ENCODE data around the gene RSAD2.

RSAD2 gene

GRCh38 chr2:6908291-6908690 lies 30.7 kb downstream of the RSAD2 start:
- no peak for DNase-seq

- DNase-seq: no peak
Measured at GRCh38 chr2:6909431-6910385, 32.1 kb downstream of the RSAD2 start.

DNA sequence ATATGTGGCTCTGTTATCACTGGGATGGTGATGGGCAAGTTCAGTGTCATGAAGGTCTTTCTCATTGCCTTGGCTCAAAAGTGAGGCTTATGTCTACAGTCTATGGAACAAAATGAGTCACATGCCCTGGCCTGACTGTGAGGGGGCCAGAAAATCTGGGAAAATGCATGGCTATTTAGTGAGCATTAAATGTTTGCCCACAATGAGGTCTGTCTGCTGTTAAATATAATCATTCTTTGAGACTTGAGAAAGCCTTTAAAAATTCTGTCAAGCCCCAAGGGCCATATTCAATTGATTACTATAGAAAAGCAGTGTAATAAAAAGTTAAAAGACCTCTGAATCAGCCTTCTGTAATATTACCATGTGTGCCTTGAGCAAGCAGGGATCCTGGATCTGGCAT lies 34.1 kb downstream of the RSAD2 start:
- no peak for DNase-seq

DNA sequence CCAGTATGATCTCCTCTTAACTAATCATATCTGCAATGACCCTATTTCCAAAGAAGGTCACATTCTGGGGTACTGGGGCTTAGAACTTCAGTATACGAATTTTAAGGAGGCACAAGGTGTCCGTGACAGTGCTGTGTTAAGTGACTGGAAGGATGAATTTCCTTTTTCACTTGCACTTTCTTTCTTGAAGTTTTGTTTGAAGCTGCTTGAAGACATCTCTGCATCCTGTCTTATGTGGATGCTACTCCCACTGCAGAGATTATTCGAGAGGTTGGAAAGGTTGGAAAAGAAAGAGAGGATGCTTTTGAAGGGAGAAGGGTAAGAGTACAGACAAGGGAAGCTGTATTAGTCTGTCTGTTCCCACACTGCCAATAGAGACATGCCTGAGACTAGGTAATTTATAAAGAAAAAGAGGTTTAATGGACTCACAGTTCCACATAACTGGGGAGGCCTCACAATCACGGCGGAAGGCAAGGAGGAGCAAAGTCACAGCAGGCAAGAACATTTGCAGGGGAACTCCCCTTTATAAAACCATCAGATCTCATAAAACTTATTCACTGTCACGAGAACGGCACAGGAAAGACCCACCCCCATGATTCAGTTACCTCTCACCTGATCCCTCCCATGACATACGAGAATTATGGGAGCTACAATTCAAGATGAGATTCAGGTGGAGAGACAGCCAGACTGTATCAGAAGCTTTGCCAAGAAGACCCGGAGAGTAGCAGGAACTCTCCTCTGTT lies 36.0 kb downstream of the RSAD2 start:
- DNase-seq: no peak

DNA sequence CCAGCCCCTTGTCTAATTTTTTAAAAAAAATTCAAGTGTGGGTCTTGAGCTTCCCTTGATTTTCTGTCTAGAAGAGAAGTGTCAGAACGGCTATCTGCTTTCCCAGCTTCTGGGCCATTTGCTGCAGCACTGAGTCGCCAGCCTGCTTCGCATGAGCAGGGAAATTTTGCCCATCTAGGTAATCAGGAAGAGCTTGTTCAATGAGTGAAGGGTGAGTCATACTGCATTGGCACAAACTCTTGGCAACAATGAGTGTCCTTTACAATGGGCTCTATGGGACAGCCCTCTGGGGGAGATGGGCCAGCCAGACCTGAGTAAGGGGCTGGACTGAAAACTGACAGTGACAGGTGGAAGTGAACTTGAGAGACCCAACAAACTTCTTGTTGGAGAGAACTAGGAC lies 37.3 kb downstream of the RSAD2 start:
- DNase-seq: no peak

GRCh38 chr2:6915399-6915798 lies 37.8 kb downstream of the RSAD2 start:
- no peak for DNase-seq

GRCh38 chr2:6916224-6916623 lies 38.6 kb downstream of the RSAD2 start:
- DNase-seq: no peak

DNA sequence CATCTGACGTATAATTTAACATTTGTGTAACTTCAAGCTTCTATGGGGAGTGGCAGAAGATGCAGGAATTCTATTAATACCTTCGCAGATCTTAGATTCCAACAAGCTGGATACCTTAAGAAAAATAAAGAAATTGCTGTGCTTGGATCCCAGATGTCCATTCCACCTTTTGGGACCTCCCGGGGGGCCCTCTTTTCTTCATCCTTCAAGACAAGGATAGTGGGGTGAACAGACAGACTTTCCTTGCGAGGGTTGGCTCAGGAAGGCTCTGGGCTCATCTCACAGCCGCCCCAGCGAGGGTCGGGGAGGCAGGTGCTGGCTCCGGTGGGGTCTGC lies 39.1 kb downstream of the RSAD2 start:
- DNase-seq: no peak

DNA sequence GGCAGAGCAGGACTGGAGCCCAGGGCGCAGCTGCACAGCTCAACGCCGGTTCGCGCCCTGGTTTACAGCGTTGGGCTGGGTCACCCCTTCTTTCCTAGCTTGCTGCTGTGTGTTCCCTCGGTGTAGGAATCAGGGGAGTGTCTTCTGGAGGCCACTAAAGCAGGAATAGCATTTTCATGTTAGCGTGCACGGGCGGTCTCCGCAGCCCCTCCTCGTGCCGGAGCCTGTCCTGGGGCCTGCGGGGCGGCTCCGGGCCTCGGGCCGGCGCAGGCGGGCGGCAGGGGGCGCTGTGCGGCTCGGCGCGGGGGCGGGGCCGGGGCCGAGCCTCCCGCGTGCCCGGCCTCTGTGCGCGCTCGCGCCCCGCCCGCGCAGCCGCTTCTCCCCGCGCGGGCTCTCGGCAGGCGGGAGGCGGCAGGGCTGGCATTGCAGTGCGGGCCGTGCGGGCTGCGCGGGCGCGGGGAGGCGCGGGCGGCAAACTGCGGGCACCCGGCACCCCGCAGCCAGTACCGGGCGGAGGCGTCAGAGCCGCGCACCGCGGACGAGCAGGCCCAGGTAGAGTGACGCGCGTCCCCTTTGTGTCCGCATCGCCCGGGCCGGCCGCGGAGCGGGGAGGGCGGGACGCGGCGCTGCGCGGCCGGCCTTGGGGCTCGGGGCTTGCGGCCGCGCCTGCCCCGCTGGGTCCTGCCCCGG lies 39.6 kb downstream of the RSAD2 start, which contains the start of gene RNF144A:
TSS of gene RNF144A (plus strand) at position 342 of the 690 bp plus-strand sequence. CDS start 79,515 bp downstream, outside the sequence.
- peak; percentile 43 for DNase-seq

DNA sequence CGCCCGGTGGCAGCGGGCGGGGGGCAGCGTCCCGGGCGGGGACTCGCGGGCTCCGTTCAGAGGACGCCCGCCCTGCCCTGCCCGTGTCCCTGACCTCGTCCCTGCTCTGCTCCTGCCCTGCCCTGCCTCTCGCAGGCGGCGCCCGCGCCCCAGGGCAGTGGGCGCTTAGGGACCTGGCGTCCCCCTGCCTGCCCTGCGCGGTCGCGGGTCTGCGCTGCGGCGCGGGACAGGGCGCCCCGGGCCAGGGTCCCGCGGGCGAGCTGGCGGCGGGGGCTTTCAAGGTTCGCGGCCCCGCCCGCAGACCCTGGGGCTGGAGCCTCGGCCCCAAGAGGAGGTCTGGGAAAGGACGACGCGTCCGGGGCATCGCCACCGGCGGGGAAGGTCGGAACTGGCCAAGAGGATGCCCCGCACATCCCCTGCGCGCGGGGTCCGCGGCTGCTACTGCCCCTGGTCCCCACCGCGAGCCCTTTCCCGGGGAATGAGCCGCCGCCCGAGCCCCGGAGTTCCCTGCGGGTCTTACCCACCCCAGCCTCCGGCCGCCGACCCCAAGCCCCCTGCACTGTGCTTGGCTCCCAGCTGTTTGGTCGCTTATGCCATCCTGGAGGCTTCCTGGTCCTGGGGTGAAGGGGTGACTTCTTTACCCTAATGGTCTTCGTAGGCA lies 40.3 kb downstream of the RSAD2 start:
- no peak for DNase-seq

- DNase-seq: no peak
Measured at GRCh38 chr2:6919901-6920742, 42.5 kb downstream of the RSAD2 start.

GRCh38 chr2:6920743-6921064 lies 43.1 kb downstream of the RSAD2 start:
- DNase-seq: no peak

GRCh38 chr2:6921321-6921922 lies 43.8 kb downstream of the RSAD2 start:
- no peak for DNase-seq

- no peak for DNase-seq
Measured at GRCh38 chr2:6922201-6922656, 44.7 kb downstream of the RSAD2 start.

DNA sequence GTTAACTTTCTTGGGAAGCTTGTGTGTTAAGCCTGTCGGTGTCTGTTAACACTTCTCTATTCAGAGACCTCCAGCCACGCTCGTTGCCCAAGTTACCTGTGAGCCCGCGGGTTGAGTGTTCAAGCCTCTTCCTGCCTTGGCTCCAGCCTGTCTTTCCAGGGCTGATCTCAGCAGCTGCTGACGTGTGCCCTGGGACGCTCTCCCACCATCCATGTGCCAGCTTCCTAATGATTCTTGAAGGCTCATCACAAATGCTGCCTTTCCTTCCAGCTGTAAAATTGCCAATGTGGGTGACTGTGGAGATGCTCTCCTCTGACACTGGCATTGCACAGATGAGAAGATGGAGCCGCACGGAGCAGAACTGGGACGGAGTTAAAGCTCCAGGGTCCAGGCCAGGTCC lies 45.7 kb downstream of the RSAD2 start:
- DNase-seq: no peak

- DNase-seq: no peak
Measured at GRCh38 chr2:6924101-6924923, 46.7 kb downstream of the RSAD2 start.

GRCh38 chr2:6924924-6925409 lies 47.4 kb downstream of the RSAD2 start:
- no peak for DNase-seq

DNA sequence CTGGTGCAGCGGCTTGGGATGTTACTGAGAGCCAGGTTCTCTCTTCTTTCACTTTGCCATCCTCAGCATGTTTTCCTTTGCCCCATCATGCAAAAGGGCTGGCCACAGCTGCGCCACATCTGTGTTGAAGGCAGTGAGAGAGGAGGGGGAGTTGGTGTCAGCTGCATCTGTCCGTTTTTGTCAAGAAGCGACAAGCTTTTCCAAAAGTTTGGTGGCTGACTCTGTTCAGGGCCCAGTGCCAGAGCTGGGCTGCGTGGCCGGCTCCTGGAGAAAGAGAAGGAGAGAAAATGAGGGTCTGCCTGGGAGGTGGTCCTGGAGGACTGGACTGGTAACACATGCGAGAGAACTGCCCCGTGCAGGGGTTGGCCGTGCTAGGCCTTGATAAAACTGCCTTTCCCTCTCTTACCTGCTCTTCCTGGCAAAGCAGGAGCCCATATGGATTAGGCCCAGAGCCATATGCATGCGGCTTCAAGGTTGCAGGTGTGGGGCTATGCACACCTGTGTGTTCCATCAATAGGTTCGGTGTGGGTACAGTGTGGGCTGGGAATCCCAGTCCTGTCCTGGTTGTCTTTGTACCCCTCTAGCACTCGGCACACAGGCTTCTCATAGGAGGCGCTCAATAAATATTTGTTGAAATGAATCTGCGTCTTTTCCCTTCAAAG lies 48.6 kb downstream of the RSAD2 start:
- DNase-seq: no peak

GRCh38 chr2:6927186-6927585 lies 49.6 kb downstream of the RSAD2 start:
- DNase-seq: no peak

DNA sequence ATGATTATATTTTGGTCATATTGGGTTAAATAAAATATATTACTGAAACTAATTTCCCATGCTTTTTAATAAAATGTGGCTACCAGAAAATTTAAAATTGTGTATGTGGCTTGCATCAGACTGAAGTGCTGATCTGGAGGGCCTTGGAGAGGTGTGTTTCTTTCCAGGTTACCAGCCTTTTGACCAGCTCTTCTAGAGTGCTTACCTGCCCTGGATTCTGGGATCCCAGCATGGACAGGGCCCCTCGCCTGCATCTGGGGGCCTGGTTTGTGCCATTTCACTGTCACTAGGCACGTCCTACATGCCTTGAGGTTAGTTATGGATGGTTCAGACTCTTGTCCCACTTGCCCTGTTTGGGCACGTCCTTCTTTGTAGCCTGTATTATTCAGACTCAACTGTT lies 50.2 kb downstream of the RSAD2 start:
- no peak for DNase-seq

All from NCI-H1105 treated with DMSO at 0.1 percent for 48 hours (cell line).